K562 (cell line): ENCODE measurements around the gene TJP2. TPM values are rescaled to one million over a fixed set of nuclear protein-coding genes. Genes with fewer than 3 reads are reported as not detected.

Experiments used
- ATAC-seq: fragments of 200-7000 bp; cut with Tn5 transposase; 3 replicates; pipeline ENCODE4 v1.9.1; 2020; ENCODE audit warnings: moderate library complexity
- BruUV-seq: library from RNA; stranded (reverse); fragments of 400-500 nt; replicated peaks from 2 replicates; lab custom pipeline; 2021; lab: Mats Ljungman, UMichigan
- CTCF ChIA-PET: fragments of 300-600 bp; formaldehyde crosslinking; extraction: SDS; loops from one replicate; lab custom pipeline; 2021; ENCODE audit warnings: low intra/inter-chr PET ratio; lab: Yijun Ruan, JAX
- POLR2A ChIA-PET: fragments of 300-600, 350-650 bp; sonication (Branson Sonifier 250); formaldehyde crosslinking; extraction: SDS; loops from one replicate; lab custom pipeline; 2021; ENCODE audit warnings: antibody characterized with exemption, inconsistent platforms; lab: Yijun Ruan, JAX
- DNase-seq, 4 experiments: peaks; one replicate each; pipeline versions ENCODE4 v3.0.0 to v3.0.0-alpha.2; 2011 to 2018; ENCODE audit warnings: low spot score in 3 of 4, mixed read lengths in 3 of 4; ENCODE audit errors: extremely low read depth in 1 of 4
- FAIRE-seq: peaks from 2 replicates; lab custom pipeline; 2011; peaks lifted over from hg19 to GRCh38; lab: Jason Lieb, UNC
- H2AFZ ChIP-seq: 2 replicates; pipeline ENCODE4 v1.6.0; 2011; ENCODE audit warnings: low read depth, low read length, control low read depth, inconsistent platforms
- H3K27ac ChIP-seq: fragments of 200-600 bp; 3 replicates; pipeline ENCODE4 v1.8.0; 2011; ENCODE audit warnings: low read depth, mild to moderate bottlenecking, control low read depth, inconsistent platforms, low read length, moderate library complexity, mixed read lengths; ENCODE audit errors: extremely low read depth
- H3K27me3 ChIP-seq, 2 experiments: fragments of 300-600 bp in 1 of 2; 2 replicates in 1 of 2; 3 replicates in 1 of 2; pipeline versions ENCODE4 v1.6.0 to v1.8.0; 2011; ENCODE audit warnings: inconsistent platforms in 2 of 2, low read length in 2 of 2, mild to moderate bottlenecking in 1 of 2, mixed read lengths in 1 of 2, moderate library complexity in 1 of 2; ENCODE audit not compliant: control insufficient read depth in 2 of 2, insufficient read depth in 2 of 2
- H3K36me3 ChIP-seq: fragments of 300-600 bp; 3 replicates; pipeline ENCODE4 v1.8.0; 2011; ENCODE audit warnings: mild to moderate bottlenecking, low read length, inconsistent platforms; ENCODE audit not compliant: control insufficient read depth, insufficient read depth
- H3K4me1 ChIP-seq, 2 experiments: fragments of 200-600 bp in 1 of 2; replicated peaks in 1 of 2; 2 replicates in 1 of 2; 3 replicates in 1 of 2; pipeline versions ENCODE4 v1.5.1 to v1.8.0; 2011; ENCODE audit warnings: inconsistent platforms in 2 of 2, low read length in 2 of 2, mild to moderate bottlenecking in 1 of 2, mixed read lengths in 1 of 2, moderate library complexity in 1 of 2; ENCODE audit not compliant: control insufficient read depth in 2 of 2, insufficient read depth in 2 of 2
- H3K4me2 ChIP-seq: 2 replicates; pipeline ENCODE4 v1.6.1; 2011; ENCODE audit warnings: low read length, control low read depth, inconsistent platforms, mixed read lengths; ENCODE audit not compliant: insufficient read depth
- H3K4me3 ChIP-seq: fragments of 200-600 bp; sonication (generic), shearing (Covaris generic); 2 replicates; pipeline ENCODE4 v1.5.1; 2016; ENCODE audit warnings: control low read depth, inconsistent platforms
- H3K79me2 ChIP-seq: fragments of 200-600 bp; 3 replicates; pipeline ENCODE4 v1.8.0; 2011; ENCODE audit warnings: low read length, inconsistent platforms; ENCODE audit not compliant: control insufficient read depth, insufficient read depth
- H3K9ac ChIP-seq, 2 experiments: 2 replicates each; pipeline versions ENCODE4 v1.6.0 to v1.6.1; 2011; ENCODE audit warnings: low read depth in 2 of 2, low read length in 2 of 2, control low read depth in 1 of 2, inconsistent platforms in 1 of 2, mild to moderate bottlenecking in 1 of 2, mixed read lengths in 1 of 2; ENCODE audit not compliant: insufficient read depth in 1 of 2
- H3K9me1 ChIP-seq: one replicate; pipeline ENCODE4 v1.6.0; 2011; ENCODE audit warnings: inconsistent platforms, mild to moderate bottlenecking, low read length, moderate library complexity; ENCODE audit not compliant: control insufficient read depth, insufficient read depth
- H3K9me3 ChIP-seq: replicated peaks from 2 replicates; pipeline ENCODE4 v1.5.1; 2011; ENCODE audit warnings: low read depth, low read length, inconsistent platforms; ENCODE audit not compliant: control insufficient read depth, insufficient read depth
- H4K20me1 ChIP-seq: replicated peaks from 2 replicates; pipeline ENCODE4 v1.6.1; 2011; ENCODE audit warnings: low read length, inconsistent platforms, mixed read lengths; ENCODE audit not compliant: control insufficient read depth, insufficient read depth
- CBX2 ChIP-seq: fragments of 200-600 bp; sonication (generic); IDR thresholded peaks from one replicate; pipeline ENCODE4 v1.6.1; 2012; ENCODE audit warnings: mild to moderate bottlenecking, low read length, inconsistent platforms; ENCODE audit not compliant: insufficient read depth, poor library complexity, severe bottlenecking
- ETS2 ChIP-seq: IDR thresholded peaks from 2 replicates; pipeline ENCODE4 v1.6.1; 2016; ENCODE audit warnings: borderline replicate concordance, missing genetic modification characterization, mild to moderate bottlenecking, moderate library complexity, missing compliant biosample characterization; ENCODE audit not compliant: poor library complexity, severe bottlenecking
- SNRNP70 ChIP-seq: fragments of 200-400 bp; formaldehyde crosslinking; optimal IDR thresholded peaks from 2 replicates; pipeline ENCODE3; 2017; ENCODE audit warnings: low read depth, low read length
- TEAD4 ChIP-seq, 2 experiments: sonication (generic) in 1 of 2; formaldehyde crosslinking in 1 of 2; IDR thresholded peaks; 2 replicates each; pipeline versions ENCODE4 v1.6.1 to v1.8.0; 2012 to 2022; ENCODE audit warnings: borderline replicate concordance in 1 of 2, inconsistent platforms in 1 of 2, low read length in 1 of 2, mild to moderate bottlenecking in 1 of 2, missing genetic modification reagents in 1 of 2
- U2AF2 ChIP-seq: fragments of 200-400 bp; formaldehyde crosslinking; optimal IDR thresholded peaks from 2 replicates; pipeline ENCODE3; 2017; ENCODE audit warnings: low read depth, mild to moderate bottlenecking, low read length
- USF2 ChIP-seq: sonication (generic); formaldehyde crosslinking; IDR thresholded peaks from 2 replicates; pipeline ENCODE4 v1.5.0; 2020; ENCODE audit warnings: missing genetic modification reagents
- ZBTB7A ChIP-seq: IDR thresholded peaks from 2 replicates; pipeline ENCODE4 v1.6.1; 2011; ENCODE audit warnings: low read depth, mild to moderate bottlenecking, low read length, moderate library complexity, borderline replicate concordance; ENCODE audit not compliant: control insufficient read depth
- ZNF639 ChIP-seq, 2 experiments: fragments of 200-800 bp in 1 of 2; sonication (Bioruptor generic) in 1 of 2; sonication (generic) in 1 of 2; formaldehyde crosslinking in 1 of 2; IDR thresholded peaks in 1 of 2; conservative IDR thresholded peaks in 1 of 2; 2 replicates each; pipeline versions ENCODE4 v1.5.0 to v1.6.1; 2016 to 2020; ENCODE audit warnings: missing compliant biosample characterization in 1 of 2, missing genetic modification characterization in 1 of 2, missing genetic modification reagents in 1 of 2
- WGBS: fragments of 100-300 bp; shearing (Covaris generic); methylation state at CpG from one replicate; pipeline ENCODE4 v1.1.6; 2016; ENCODE audit warnings: low coverage, mixed read lengths; ENCODE audit not compliant: insufficient coverage; ENCODE audit errors: missing lambda C conversion rate; 5-methylcytosine and 5-hydroxymethylcytosine counted together
- in situ Hi-C: fragments of 300-500 bp; cut with MboI; formaldehyde crosslinking; loops from 4 replicates; pipeline ENCODE4 v1.15.0; 2018; ENCODE audit warnings: inconsistent platforms, mixed read lengths
- intact Hi-C: fragments of 100-400 bp; cut with micrococcal nuclease; formaldehyde crosslinking; loops from 2 replicates; pipeline ENCODE4 v1.14.2; 2022
- polyA plus RNA-seq, 8 experiments: library from polyadenylated mRNA; depleted of rRNA in 4 of 8; stranded (reverse) in 5 of 8; unstranded in 3 of 8; fragments of >200 nt; fragmentation: Nextera tagmentation in 2 of 8; fragmentation: Illumina TruSeq in 1 of 8; extraction: Ambion mirVana in 2 of 8; extraction: Trizol in 1 of 8; gene quantifications; 2 replicates each; pipeline versions ENCODE4 v1.2.1 to v1.2.3, GENCODE V29; 2011 to 2014; ENCODE audit warnings: inconsistent platforms in 1 of 8, missing spikeins in 1 of 8
- total RNA-seq, 7 experiments: library from RNA; depleted of rRNA in 6 of 7; stranded (reverse); fragments of >200 nt in 6 of 7; fragmentation: Illumina TruSeq in 2 of 7; extraction: Trizol in 2 of 7; gene quantifications; 2 replicates each; pipeline versions ENCODE4 v1.2.1 to v1.2.3, GENCODE V29; 2011 to 2021; ENCODE audit warnings: low replicate concordance in 1 of 7

TJP2 gene
- total and polyA plus RNA-seq, 9 of the 15 experiments (the other 6 are each of a cell fraction or from before 2014, with no cell fraction given): 4.0 to 24.1 (median 16.8) TPM

- Histone ChIP-seq H3K79me2 (no peaks in the 10 kb centered on the region), H4K20me1 (no peaks in the 10 kb centered on the region), H3K27ac (no peak overlapping the region), H2AFZ (no peak overlapping the region), H3K9me3 (no peaks in the 10 kb centered on the region), H3K4me1 (no peaks in the 10 kb centered on the region), H3K9me1 (no peaks in the 10 kb centered on the region), H3K4me3 (no peak overlapping the region), H3K27me3 (peaks cover 0 to 6% of the 10 kb centered on the region in 2 experiments; a peak in 3 of 5 replicates), H3K4me2 (no peak overlapping the region), H3K9ac (no peak overlapping the region), H3K36me3 (no peaks in the 10 kb centered on the region)
- in situ Hi-C loops: no loop called here
- 29% methylated on average over 3 of the region's 5 CpGs for WGBS
- no TSS peak for BruUV-seq
- TF ChIP-seq ETS2 (tag) (no peak), ZNF639 (CRISPR knock-in tag; conservative IDR thresholded peaks at IDR 0.05 in 1 of 2, IDR thresholded peaks at IDR 0.05 in 1 of 2) (no peak), SNRNP70 (no peak), ZBTB7A (no peak), U2AF2 (no peak), USF2 (CRISPR knock-in tag) (no peak), CBX2 (no peak), TEAD4 (IDR thresholded peaks at IDR 0.05; ENCODE audit: low read length) (no peak), TEAD4 (CRISPR knock-in tag; IDR thresholded peaks at IDR 0.05; ENCODE audit: borderline replicate concordance) (no peak)
- FAIRE-seq (no peak), ATAC-seq (no peak), DNase-seq (no peak)
- POLR2A ChIA-PET: interaction anchor here (0.6 to 0.7 kb wide), 2 partner anchors 10 to 176 kb away, joined by 3 read pairs; no protein-coding TSS in a partner anchor
- CTCF ChIA-PET: no interaction called here
- intact Hi-C loops: loop anchor here (10.0 kb wide), 2 partner anchors 105 to 205 kb away; no protein-coding TSS in a partner anchor
Measured at GRCh38 chr9:69260161-69260560, 86.1 kb downstream of the TJP2 start.
